ENCODE results near the gene DCANP1. TPM values are rescaled to one million over a fixed set of nuclear protein-coding genes. Genes with fewer than 3 reads are reported as not detected.

The DCANP1 gene
- total and polyA plus RNA-seq, 4 donors, result 0.09 to 0.51 (median 0.28) TPM

- no peak for ATAC-seq (ENCODE audit: insufficient read depth, low FRiP score)
- WGBS, 2 donors, result 74 to 77% methylated on average over 8 of the region's 8 CpGs
These were observed 4.6 kb downstream of the DCANP1 start for GRCh38 chr5:135442431-135443160.

GRCh38 chr5:135441919-135442318 is 5.2 kb downstream of the DCANP1 start:
- peak overlapping the region in 1 of 2 donors; percentile 17 for H3K27ac ChIP-seq (ENCODE audit: low read depth in 1 of 2, low read length in 1 of 2)
- H3K9ac ChIP-seq (ENCODE audit: insufficient read depth in 1 of 2, low read length in 2 of 2), result no peak overlapping the region

More at GRCh38 chr5:135442431-135443160, 4.6 kb downstream of the DCANP1 start:
- no peak for TF ChIP-seq CTCF (IDR thresholded peaks at IDR 0.05; ENCODE audit: control extremely low read depth, extremely low read depth)
- DNase-seq, result peak; percentile 94 to 98 (median 97)
- peaks cover 0 to 93% (median 66%) of the 10 kb centered on the region in 5 donors for H3K4me1 ChIP-seq (ENCODE audit: control insufficient read depth in 5 of 5, insufficient read depth in 5 of 5, low read length in 5 of 5)
- H3K9me3 ChIP-seq (ENCODE audit: control insufficient read depth in 4 of 4, insufficient read depth in 3 of 4, low read length in 3 of 4), result no peaks in the 10 kb centered on the region
- H3K9ac ChIP-seq (ENCODE audit: insufficient read depth in 1 of 2, low read length in 2 of 2), result no peak overlapping the region
- no peak overlapping the region for H3K4me3 ChIP-seq
- no peak overlapping the region for H3K27ac ChIP-seq (ENCODE audit: low read depth in 1 of 2, low read length in 1 of 2)
- no peaks in the 10 kb centered on the region for H3K36me3 ChIP-seq (ENCODE audit: control insufficient read depth in 4 of 4, insufficient read depth in 4 of 4, low read length in 4 of 4)
- H3K27me3 ChIP-seq (ENCODE audit: control insufficient read depth in 3 of 3, insufficient read depth in 3 of 3, low read length in 2 of 3), result no peaks in the 10 kb centered on the region

GRCh38 chr5:135441350-135441831 is 5.8 kb downstream of the DCANP1 start:
- no peak overlapping the region for H3K4me3 ChIP-seq
- no peak overlapping the region for H3K9ac ChIP-seq (ENCODE audit: insufficient read depth in 1 of 2, low read length in 2 of 2)
- H3K9me3 ChIP-seq (ENCODE audit: control insufficient read depth in 4 of 4, insufficient read depth in 3 of 4, low read length in 3 of 4), result no peaks in the 10 kb centered on the region
- no peak overlapping the region for H3K27ac ChIP-seq (ENCODE audit: low read depth in 1 of 2, low read length in 1 of 2)
- H3K4me1 ChIP-seq (ENCODE audit: control insufficient read depth in 5 of 5, insufficient read depth in 5 of 5, low read length in 5 of 5), result peaks cover 0 to 98% (median 73%) of the 10 kb centered on the region in 5 donors
- DNase-seq, result peak; percentile 88 to 94 (median 94)
- no peaks in the 10 kb centered on the region for H3K36me3 ChIP-seq (ENCODE audit: control insufficient read depth in 4 of 4, insufficient read depth in 4 of 4, low read length in 4 of 4)
- no peak for TF ChIP-seq CTCF (IDR thresholded peaks at IDR 0.05; ENCODE audit: control extremely low read depth, extremely low read depth)
- 31 to 39% methylated on average over 11 of the region's 11 CpGs for WGBS, 2 donors
- H3K27me3 ChIP-seq (ENCODE audit: control insufficient read depth in 3 of 3, insufficient read depth in 3 of 3, low read length in 2 of 3), result no peaks in the 10 kb centered on the region
- ATAC-seq (ENCODE audit: insufficient read depth, low FRiP score), result no peak

More at GRCh38 chr5:135441919-135442318, 5.2 kb downstream of the DCANP1 start:
- no peak for DNase-seq
- Histone ChIP-seq H3K4me1 (ENCODE audit: control insufficient read depth in 5 of 5, insufficient read depth in 5 of 5, low read length in 5 of 5) (peaks cover 0 to 98% (median 68%) of the 10 kb centered on the region in 5 donors), H3K27me3 (ENCODE audit: control insufficient read depth in 3 of 3, insufficient read depth in 3 of 3, low read length in 2 of 3) (no peaks in the 10 kb centered on the region), H3K36me3 (ENCODE audit: control insufficient read depth in 4 of 4, insufficient read depth in 4 of 4, low read length in 4 of 4) (no peaks in the 10 kb centered on the region), H3K4me3 (no peak overlapping the region), H3K9me3 (ENCODE audit: control insufficient read depth in 4 of 4, insufficient read depth in 3 of 4, low read length in 3 of 4) (no peaks in the 10 kb centered on the region)
- no peak for TF ChIP-seq CTCF (IDR thresholded peaks at IDR 0.05; ENCODE audit: control extremely low read depth, extremely low read depth)
- WGBS, 2 donors, result 76 to 77% methylated on average over 4 of the region's 4 CpGs
- ATAC-seq (ENCODE audit: insufficient read depth, low FRiP score), result no peak

All from lung (tissue), 12 donors.